Germinal center (tissue), 1 donor: Measurements from ENCODE around the gene CTDP1.

Experiments used
- DNase-seq: peaks from one replicate; pipeline ENCODE4 v3.0.0; 2012; ENCODE audit warnings: mixed read lengths, low spot score

The CTDP1 gene

DNA sequence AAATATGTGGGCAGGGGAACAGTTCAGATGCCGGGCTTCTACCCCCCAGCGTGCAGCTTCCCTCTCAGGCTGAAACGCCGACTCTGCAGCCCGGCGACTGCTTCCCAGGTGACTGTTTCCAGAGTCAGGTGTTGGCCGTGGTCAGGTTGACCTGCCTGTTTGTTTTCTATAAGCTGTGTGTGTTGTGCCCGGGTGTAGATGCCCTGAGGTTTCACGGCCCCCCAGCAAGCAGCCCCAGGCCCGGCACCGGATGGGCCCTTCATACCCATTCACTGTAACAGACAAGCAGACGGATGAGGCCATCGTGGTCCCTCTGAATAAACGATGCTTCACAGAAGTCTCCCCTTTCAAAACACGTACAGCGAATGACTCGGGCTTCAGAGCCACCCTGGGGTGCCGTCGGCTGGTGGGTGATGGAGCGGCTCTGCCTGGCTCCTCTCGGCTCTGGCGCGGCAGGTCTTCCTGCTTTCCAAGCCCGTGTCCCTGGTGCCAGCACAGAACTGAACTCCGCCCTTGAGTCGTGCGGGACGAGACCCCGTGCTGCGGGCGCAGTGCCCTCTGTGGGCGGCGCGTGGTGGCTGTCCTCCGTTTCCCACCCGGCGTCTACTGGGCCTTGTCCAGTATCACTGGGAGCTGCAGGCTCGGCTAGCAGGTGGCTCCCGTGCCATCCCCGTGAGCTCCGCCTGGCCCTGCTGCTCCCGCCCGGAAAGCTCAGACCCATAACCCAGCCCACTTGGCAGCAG is 103.1 kb downstream of the CTDP1 start:
- no peak for DNase-seq

GRCh38 chr18:79784071-79784913 is 104.7 kb downstream of the CTDP1 start:
- DNase-seq, result no peak

- no peak for DNase-seq
These were observed 105.6 kb downstream of the CTDP1 start for GRCh38 chr18:79784965-79785770.

DNA sequence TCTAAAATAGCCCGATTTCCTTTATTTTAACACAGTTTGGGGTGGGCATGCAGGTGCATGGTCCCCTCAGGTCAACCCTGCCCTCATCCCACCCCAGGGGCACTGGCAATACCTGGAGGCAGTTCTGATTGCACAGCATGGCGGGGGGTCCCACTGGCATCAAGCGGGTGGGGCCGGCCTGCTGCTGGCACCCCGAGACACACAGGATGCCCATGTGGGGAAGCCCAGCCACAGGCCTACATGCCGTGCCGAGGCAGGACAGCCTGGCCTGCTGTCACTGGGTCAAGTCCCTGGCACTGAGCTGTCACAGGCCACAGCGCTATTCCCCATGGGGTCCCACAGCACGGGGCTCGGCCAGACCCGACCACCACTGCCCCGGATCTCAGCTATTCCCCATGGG is 106.2 kb downstream of the CTDP1 start:
- DNase-seq, result no peak

GRCh38 chr18:79786304-79786703 is 106.7 kb downstream of the CTDP1 start:
- no peak for DNase-seq

DNA sequence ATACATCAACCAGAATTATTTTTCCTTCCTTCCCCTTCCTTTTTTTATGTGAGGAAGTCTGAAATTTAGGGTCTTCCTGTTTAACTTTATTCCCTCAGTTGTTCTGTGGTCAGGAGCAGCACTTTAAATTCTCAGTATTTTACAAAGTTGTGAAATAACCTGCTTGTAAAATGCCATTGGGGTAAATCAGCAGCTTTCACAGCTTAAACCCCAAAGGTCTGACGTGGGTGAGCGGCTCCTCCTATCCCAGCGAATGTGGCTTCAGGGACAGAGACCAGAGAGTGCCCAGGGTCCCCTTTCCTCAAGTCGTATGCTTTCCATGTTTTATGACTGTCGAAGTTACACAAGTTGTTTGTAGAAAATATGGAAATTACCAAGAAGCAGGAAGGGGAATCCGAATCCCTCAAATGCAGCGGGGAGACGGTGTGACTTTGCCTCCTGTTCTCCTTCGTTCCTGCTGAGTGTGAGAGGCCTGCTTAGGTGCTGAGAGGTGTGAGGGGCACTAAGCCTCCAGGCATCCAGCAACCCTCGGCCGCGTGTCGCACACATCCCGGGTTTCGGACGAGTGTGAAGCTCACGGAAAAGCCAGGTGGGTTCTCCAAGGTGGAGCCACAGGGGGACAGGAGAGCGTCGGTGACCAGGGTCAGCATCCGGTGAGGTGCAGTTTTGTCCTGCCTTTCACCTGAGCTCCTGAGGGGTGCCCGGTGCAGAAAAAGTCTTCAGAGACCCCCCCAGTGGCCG is 107.4 kb downstream of the CTDP1 start:
- DNase-seq, result no peak

GRCh38 chr18:79787527-79787864 is 107.9 kb downstream of the CTDP1 start:
- no peak for DNase-seq

- DNase-seq, result no peak
These were observed 108.5 kb downstream of the CTDP1 start for GRCh38 chr18:79787865-79788733.

DNA sequence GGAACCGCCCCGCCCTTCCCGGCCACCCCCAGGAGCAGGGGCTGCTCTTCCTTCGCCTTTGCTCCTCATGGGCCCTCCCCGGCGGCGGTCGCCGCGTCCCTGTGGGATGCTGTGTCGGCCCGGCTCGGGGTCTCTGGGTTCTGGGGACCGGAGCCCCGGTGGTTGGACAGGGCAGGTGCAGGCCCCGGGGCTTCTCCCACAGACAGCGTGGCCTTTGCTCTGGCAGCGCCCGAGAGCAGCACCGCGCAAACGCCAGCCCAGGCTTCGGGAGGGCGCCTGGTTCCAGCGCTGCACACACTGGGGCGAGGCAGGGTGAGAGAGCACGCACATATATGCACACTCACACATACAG is 109.1 kb downstream of the CTDP1 start:
- DNase-seq, result no peak

- no peak for DNase-seq
These were observed 109.7 kb downstream of the CTDP1 start for GRCh38 chr18:79789091-79789891.

DNA sequence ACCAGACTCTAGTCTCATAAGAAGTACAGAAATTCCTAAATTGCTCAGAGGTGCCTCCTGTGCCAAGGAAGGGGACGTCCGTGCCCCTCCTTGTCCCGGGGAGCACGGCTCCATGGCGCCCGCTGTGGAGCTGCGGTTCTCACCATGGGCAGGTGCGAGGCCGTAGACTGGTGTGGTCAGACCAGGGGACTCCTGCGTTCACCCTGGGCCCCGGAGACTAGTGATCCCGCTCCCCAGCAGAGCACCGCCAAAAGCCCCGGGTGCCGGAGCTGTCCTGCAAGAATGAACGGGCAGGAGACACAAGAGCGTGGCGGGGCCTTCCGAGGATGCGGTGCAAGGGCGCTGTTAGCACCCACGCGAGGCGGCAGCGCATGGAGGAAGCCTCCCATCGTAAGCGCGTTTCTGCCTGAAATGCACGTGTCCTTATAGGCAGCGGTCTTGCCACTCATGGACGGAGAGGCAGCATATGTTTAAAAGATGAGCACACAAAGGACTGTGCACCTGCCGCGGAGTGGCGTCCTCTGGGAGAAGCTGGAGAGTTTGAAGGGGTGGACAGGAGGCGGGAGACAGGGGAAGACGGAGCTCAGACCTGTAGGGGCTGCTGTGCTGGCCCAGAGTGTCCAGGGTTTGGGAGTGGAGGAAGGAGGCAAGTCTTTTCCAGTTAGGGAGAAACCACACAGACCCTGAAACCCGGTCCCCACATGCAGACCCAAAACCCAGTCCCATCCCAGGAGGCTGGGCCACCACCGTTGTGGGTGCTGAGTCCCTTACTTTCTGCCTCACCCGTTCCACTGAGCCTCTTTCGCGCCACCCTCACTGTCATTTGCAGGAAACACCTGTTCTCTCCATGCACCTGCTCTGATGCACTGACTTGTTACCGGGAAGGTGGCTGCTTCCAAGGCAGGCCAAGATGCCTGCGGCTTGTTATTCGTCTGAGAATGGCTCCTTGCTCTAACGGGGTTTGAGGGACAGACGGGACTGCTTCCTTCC is 110.6 kb downstream of the CTDP1 start:
- DNase-seq, result no peak

DNA sequence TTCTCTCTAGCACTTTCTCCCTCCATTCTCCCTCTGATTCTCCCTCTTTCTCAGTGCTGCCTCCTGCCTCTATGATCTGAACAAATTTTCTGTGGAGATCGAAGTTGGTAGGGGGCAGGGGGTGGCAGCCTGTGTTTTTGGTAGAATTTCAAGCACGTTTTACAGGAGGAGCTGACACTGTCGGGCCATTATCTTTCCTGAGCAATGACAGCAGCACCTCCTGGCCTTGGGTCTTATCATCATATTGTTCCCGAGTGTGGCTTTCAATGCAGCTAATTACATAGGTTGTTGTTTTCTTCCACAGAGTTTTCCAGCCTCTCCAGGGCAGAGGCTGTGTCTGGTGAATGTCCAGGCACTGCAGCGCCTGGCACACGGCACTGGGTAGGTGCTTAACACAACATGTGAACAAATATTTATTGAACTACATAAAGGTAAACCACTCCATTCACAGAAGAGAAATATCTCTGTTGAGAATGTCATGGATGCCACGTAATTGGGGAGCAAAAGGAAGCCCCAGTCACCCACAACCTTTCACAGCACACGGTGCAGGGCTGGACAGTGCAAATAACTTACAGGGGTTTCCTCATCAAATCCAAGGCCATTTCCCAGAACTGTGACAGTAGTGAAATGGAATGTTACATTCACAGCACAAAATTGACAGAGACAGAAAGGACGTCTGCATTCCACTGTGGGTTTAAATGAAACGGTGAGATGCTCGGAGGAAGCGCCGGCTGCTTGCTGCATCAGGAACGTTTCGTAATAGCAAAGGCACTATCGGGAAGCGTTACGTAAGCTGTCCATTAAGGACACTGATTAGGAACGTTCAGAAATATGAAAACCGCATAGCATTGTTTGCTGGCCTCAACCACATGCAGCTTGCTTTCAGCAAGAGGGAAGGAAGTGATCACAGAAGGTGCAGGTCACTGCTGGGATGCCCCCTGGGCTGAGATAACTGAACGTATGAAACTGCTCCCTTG is 111.7 kb downstream of the CTDP1 start:
- DNase-seq, result no peak

DNA sequence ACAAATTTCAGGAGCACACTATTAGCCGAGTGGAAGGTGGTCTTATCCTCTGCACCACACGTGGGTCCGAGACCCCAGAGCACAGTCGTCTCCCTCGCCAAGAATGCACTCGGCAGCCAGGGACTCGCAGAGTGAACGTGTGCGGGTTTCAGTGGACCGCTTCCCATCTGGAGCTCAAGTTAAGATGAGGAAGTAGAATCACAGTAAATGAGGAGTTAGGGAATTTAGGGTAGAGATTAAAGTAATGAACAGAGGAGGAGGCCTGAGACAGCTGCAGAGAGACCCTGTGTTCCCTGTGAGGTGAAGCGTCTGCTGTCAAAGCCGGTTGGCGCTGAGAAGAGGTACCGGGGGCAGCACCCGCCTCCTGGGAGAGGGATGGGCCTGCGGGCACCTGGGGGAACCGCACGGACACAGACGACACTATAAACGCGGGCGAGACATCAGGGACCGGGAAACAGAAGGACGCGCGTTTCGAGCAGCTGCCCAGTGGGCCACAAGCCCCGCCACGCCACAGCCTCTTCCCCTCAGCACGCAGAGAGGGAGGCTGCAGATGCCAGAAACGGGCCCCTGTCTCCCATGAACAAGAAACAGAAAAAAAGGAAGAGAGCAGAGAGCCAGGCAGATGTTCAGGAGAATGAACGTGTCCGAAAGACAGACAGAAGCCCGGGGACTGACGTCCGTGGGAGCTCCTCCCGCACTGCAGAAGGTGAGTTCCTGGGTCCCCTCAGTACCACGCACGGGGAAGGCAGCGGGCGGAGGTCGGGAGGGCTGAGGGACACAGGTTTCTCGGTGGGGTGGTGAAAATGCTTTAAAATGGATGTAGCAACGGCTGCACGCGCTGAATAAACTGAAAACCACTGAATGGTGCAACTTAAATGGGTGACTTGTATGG is 112.7 kb downstream of the CTDP1 start:
- DNase-seq, result no peak

- peak; percentile 47 for DNase-seq
These were observed 113.4 kb downstream of the CTDP1 start for GRCh38 chr18:79792988-79793355.

- DNase-seq, result no peak
These were observed 115.2 kb downstream of the CTDP1 start for GRCh38 chr18:79794846-79795245.

- no peak for DNase-seq
These were observed 115.8 kb downstream of the CTDP1 start for GRCh38 chr18:79795446-79795845.

DNA sequence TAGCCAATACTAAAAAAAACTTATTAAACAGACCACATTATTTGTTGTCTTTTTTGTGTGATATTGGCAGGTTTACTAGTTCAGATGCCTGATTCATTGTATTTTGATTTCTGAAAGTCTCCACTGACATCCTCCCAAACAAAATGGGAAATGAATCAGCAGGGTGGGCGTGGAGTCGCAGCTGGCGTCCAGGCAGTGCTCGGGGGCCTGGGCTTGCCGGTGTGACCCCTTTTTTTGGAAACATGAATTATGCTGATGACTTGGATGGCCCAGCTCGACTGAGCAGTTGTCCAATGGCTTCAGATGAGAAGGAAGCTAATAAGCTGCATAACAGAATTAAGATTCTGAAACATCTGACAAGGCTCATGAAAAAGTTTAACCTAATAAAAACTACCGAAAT is 116.4 kb downstream of the CTDP1 start:
- no peak for DNase-seq
